Nucleus accumbens (tissue), 56 donors: ENCODE results near the gene SLC35F3.

ENCODE experiments used
- DNase-seq, 56 donors: peaks; one replicate each; lab custom pipeline; 2025; lab: John Stamatoyannopoulos, UW

The SLC35F3 gene

DNA sequence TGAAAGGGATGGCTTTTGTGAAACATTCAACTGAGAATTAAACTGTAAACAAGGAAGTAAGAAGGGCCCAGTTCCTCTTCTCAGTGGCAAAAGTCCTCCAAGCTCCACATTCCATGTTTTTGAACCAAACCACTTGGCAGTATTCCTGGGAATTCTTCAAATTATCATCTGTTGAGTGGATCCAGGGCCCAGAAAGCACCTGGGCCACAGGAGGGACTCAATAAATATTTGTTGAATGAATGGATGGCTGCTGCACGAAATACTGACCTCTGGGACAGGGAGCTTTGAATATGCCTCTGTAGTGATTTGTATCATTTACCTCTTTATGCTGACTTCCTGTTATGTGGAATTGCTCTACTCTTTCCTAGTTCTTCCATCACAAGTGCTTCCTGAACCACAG lies 4.7 kb downstream of the SLC35F3 start:
- no peak for DNase-seq

DNA sequence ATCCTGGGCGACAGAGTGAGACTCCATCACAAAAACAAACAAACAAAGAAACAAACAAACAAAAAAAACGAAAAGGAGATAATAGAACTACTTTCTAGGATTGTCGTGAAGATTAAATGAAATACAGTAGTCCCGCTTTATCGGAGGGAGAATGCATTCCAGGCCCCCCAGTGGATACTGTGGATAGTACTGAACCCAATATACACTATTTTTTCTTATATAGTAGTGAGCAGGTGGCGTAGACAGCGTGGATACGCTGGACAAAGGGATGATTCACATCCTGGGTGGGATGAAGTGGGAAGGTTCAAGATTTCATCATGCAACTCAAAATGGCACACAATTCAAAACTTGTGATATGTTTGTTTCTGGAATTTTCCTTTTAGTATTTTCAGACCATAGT lies 8.0 kb downstream of the SLC35F3 start:
- DNase-seq = no peak

DNA sequence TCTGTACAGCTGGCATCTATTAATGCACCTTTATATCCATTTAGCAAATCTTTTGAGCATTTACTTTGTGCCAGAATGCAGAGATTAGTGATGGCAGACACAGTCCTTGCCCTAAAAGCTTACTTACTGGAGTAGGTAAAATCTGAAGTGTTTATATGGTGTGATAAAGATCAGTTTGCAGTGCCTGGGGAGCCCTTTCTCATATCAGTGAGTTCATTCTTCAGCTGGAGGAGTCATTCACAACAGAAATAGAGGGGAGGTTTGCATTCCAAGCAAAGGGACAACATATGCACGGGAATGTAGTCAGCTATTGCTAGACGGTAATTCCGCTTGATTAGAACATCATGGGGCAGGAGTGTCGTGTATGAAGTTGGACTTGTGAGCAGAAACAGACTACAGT lies 8.4 kb downstream of the SLC35F3 start:
- no peak for DNase-seq

DNA sequence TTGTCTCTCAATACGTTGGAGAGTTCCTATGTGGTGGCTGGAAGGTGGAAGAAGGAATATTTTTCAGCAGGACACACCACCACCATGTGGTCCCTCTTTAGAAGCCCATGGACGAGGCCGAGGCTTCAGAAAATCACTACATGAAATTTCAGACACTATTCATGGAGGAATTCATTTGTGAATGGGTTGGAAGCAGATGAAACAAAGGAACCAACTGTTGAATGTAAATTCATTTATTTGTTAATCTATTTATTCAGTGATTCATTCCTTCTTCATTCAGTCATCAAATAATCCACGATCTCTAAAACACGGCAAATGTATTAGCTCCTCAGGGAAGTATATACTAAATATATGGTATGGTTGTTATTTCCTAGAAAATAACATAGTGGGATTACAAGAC lies 12.2 kb downstream of the SLC35F3 start:
- no peak for DNase-seq

DNA sequence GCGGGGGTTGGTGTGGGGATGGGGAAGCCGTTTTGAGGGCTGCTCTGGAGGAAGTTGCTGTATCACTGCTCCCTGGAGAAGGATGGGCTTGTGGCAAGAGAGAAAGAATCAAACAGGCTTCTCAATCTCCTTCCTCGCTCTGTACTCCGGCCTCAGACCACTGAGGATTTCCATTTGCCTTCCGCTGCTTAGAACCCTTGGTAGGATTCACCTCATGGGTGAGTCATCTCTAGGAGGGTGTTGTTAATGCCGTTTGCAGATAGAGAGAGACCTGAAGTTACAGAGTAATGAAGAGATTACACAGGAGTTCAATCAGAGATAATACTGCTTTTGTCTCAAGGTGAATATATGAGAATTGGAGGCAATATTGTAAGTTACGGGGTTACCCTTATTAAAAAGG lies 15.3 kb downstream of the SLC35F3 start:
- DNase-seq = no peak

DNA sequence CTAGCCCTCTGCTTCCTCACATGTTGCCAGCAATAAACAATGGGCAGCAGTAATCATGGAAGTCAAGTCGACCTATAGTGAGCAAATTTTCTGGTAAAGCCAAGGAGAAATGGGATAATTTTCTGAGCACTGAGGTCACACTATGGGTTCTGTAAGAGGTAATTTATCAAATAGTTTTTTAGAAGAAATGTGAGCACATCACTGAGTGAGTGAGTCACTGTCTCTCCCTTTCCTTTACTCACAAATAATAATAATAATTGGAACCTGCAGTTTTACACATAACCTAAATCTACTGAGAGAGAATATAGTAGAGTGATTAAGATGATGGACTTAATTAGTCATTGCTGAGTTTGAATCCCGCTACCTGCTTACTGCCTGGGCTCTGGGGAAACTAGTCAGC lies 23.6 kb downstream of the SLC35F3 start:
- DNase-seq = no peak

DNA sequence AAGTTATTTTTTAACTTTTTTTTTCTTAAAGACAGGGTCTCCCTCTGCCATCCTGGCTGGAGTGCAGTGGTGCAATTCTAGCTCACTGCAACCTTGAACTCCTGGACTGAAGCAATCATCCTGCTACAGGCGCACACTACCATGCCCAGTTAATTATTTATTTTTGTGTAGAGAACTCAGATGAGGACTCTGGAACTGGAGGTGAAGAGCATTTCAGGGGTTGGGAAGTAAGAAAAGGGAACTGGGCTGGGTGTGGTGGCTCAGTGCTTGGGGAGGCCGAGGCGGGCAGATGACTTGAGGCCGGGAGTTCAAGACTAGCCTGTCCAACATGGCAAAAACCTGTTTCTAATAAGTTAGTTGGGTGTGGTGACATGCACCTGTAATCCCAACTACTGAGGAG lies 28.9 kb downstream of the SLC35F3 start:
- no peak for DNase-seq

DNA sequence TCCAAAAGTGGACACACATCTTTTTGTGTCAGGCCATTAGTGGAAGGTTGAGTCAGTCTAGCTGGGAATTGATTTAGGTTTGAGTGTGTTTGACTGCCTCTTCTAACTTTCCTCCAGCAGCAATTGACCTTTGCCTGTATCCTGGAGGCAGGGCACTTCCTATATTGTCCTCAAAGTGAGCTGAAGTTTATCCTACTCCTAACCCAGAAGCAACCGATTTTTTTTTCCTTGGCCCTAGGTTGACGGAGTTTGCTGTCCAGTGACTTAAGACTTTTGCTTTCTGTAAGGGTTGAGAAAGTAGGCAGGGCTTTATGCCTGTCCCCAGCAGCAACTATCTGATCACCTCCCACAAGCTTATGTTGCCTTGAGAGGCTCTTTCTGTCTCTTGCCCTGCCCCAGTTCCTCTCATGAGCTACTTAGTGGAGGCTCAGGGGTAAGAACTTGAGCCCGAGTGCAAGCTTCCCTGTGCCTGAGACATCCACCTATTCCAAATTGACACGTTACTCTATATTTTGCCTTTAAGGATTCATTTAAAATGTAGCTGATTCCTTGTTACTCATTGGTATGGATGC lies 30.9 kb downstream of the SLC35F3 start:
- no peak for DNase-seq

DNA sequence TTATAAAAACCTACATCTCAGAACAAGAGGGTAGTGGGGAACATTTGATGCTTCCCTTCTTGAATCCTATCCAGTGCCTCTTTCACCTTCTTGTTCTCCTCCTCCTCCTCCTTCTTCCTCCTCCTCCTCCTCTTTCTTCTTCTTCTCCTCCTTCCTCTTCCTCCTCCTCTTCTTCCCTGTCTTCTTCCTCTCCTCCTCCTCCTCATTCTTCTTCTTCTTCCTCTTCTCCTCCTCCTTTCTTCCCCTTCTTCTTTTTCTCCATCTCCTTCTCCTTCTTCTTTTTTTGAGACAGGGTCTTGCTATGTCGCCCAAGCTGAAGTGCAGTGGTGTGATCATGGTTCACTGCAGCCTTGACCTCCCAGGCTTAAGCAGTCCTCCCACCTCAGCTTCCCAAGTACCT lies 31.9 kb downstream of the SLC35F3 start:
- no peak for DNase-seq

DNA sequence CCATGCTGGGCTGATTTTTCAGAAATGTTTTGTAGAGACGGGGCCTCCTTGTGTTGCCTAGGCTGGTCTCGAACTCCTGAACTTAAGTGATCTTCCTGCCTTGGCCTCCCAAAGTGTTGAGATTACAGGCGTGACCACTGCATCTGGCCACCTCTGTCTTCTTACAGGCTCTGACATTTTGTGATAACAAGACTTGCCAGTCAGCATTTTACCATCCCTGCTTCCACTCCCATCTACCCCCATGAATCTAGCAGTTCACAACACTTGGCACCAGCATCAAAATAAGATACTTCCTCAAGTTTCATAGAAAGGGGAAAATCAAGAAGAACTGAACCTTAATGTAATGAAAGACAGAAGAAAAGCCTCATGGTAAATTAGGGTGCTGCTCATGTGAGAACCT lies 32.4 kb downstream of the SLC35F3 start:
- no peak for DNase-seq

DNA sequence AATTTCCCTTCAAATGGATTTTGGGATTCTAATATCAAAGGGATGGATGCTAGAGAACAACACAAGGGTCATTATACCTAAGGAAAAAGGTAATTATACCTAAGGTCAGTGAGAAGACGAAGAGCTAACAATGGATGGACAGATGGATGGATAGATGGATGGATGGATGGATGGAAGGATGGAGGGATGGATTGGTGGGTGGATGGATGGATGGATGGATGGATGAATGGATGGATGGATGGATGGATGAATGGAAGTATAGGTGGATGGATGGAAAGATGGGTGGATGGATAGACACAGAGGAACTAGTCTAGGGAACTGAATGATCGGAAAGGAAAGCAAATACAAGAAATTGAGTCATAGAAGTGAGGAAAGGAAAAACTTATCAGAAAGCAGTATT lies 34.0 kb downstream of the SLC35F3 start:
- no peak for DNase-seq

DNA sequence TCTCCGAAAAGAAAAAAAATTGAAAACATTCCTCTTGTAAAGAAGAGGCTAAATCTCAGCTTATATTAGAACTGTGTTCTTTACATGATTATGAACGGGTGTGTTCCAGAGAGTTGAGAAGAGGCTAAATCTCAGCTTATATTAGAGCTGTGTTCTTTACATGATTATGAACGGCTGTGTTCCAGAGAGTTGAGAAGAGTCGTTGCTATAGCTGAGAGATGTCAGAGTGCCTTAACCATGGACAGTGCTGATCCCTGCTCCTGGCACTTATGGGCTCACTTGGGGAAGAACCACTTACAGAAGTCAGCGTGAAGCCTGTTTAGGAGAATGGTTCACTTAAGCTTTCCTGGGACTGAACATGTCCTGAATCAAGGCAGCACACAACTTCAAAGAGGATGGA lies 35.0 kb downstream of the SLC35F3 start:
- no peak for DNase-seq

DNA sequence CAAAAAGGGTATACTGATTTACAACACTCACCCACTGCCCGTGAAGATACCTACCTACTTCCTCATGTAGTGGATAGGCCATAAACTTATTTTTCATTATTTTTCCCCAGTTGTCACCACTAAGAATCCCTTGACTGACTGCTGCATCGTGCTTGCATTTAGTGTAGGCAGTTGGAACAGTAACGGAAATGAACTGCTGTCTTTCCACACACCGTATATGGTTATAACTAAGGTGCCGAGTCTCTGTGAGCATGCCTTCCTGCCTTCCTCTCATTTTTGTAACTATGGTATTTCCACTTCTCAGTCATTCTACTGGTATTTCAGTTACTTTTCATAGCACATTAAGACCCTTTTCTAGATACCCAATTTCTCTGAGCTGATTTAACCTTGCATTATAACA lies 36.4 kb downstream of the SLC35F3 start:
- DNase-seq = peak in 1 of 56 donors; percentile 11

DNA sequence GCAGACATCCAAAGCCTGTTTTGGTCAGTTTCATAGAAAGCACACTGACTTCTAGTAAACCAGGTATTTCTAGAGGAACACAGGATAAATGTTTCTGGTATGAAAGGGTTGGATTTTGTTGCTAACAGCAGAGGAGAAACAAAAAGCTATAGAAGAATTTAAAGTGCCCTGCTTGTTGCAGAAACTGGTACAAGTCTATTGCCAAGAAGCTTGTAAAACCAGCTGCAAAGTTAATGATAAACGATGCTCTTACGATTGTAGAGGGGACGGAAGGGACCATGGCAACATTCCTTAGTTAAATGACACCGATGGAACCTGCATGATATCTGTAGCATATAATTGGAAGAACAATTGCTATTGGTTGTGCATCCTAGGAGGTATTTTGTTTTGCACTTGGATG lies 40.1 kb downstream of the SLC35F3 start:
- no peak for DNase-seq

DNA sequence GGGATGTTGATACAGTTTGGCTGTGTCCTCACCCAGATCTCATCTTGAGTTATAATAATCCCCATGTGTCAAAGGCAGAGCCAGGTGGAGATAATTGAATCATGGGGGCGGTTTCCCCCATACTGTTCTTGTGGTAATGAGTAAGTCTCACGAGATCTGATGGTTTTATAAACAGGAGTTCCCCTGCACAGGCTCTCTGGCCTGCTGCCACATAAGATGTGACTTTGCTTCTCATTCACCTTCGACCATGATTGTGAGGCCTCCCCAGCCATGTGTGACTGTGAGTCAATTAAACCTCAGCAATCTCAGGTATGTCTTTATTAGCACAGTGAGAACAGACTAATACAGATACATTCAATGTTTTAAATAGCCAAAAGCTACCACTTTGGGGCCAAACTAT lies 41.1 kb downstream of the SLC35F3 start:
- DNase-seq = peak in 1 of 56 donors; percentile 11

DNA sequence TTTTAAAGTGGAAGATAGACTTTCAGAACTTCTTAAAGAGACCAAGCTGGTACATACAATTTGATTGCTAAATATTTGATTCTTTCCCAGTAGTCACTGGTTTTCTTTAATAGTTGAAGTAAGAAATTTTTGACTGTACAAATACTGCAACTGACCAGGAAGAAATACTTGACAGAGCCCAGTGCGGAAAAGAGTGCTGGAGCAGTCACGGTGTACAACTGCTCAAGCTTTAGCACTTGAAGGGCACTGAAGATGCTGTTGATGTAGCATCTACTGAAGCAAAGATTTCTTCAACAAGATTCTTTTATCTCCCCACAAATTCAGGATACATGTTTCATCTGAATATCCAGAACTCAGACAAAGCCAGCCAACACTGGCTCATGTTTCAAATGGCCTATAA lies 41.5 kb downstream of the SLC35F3 start:
- no peak for DNase-seq

DNA sequence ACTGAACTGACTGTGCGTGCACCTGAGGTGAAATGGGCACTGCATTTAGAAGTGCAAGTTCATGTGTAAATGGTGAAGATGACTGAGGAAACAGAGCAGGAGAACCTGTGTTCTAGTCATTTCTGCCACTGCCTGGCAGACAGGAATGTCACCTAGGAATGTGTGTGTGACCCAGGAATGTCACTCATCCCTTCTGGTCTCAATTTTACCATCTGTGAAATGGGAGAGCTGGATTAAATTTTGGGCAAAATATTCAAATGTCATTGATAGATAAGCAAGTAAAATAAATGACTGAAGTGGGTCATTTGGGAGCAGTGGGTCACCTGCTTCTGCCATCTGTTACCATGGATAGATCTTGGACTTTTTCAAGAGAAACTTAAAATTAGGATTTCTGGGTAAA lies 42.2 kb downstream of the SLC35F3 start:
- DNase-seq = no peak

DNA sequence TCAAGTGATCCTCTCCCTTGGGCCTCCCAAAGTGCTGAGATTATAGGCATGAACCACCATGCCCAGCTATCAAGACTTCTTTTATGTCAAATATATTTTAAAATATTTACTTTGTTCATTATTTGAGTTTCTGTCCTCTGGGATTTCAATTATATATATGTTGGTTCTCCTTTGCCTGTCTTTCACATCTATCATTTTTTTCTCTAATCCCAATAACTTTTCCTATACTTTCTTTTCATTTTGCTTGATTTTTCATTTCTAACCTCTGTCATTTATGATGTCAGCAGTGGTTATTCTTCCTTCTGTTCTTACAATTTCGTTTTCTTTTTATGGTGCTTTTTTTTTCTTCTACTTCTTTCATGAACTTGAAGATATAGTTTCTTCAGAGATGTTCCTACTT lies 47.3 kb downstream of the SLC35F3 start:
- no peak for DNase-seq

DNA sequence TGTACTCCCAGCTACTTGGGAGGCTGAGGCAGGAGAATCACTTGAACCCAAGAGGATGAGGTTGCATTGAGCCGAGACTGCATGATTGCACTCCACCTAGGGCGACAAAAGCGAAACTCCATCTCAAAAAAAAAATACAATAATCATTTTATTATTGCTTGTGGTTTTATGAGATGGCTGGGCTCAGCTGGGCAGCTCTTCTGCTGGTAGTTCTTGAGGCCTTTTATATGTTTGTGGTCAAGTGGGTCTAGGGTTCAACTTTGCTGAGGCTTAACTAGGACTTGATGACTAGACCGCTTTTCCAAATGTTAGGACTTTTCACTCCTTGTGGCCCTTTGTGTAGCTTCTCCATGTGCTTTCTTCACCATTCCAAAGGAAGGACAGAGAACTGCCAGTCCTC lies 53.2 kb downstream of the SLC35F3 start:
- no peak for DNase-seq

DNA sequence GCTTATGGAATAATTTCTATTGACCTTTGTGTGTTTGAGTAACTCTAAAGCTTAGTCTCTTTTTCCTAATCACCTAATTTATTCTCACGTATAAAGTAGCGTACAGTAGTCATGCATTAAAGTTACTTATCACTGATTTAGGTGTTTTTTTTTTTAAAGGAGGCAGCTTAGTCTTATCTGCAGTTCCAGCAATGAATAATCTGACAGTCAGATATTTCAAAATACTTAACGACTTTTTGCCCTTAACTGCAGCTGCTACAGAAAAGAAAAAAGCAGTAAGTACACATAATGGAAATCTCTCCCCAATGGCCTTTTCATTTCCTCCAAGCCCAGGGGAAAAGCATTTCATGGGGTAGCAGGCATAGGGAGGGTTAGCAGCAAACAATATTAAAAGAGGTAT lies 54.6 kb downstream of the SLC35F3 start:
- no peak for DNase-seq

DNA sequence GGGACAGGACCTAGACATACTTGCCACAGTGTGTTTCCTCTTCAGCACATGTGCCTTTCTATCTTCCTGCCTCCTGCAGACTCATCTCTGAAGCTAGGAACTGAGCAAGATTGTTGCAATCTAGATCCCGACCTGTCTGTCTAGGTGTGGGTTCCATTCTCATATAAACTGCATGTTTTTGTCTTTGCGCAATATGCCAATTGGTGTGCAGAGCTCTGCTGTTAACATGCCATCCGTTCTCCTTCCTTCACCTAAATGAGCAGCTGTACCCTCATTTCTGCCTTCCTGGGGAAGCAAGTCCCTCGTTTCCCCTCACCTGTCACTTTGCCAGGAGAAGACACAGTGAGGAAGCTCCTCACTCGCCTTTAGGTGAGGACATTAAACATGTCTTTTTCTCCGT lies 55.5 kb downstream of the SLC35F3 start:
- no peak for DNase-seq

DNA sequence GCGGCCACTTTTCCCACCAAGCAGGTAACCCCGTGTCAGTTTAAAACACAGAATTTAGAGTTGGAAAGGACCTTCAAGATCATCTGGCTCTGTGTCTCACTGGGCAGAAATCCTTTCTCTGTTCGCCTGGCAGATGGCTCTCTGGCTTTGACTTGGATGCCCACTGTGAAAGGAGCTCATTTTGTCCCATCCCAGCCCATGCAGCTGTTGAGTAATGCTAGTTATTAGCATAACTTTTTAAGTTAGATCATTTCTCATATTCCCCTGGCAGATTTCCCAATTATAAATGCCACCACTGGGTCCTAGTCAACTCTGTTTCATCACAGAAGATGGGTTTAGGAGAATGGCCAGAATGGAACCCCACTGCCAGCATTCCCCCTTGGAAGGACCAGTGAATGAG lies 55.9 kb downstream of the SLC35F3 start:
- DNase-seq = no peak

DNA sequence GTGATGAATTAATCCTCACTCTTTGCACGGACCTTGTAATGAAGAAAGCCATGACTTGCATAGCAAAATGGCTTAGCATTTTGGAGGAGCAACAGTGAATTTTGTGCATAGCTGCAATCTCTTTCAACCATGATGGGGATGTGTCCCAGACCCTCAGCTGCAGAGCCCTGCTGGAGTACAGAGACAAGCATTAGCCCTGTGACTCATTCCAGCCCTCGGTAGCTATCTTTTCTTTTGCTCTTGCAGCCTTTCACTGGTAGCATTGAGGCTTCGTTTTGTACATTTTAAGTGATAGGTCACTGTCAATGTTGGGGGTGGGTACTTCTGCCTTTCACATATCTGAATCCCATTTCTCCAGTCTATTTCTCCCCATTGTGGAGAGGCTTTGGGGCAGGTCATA lies 58.4 kb downstream of the SLC35F3 start:
- DNase-seq = no peak

DNA sequence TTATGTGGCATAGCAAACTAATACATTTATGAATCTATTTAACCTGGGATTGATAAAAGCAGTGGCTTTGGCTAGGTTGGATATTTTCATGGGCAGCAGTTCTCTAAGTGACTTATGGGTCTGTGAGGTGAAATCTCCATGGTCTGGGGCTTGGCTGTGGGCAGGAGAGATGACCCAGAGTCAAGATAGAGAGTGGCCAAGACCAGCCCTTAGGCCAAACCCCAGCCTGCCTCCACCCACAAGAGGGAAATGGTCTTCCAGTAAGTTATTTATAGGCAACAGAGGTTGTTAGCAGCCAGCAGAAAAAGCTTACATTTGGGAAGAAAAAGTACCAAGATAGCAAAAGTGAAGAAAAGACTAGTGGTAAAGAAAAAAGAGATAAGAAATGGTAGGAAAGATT lies 61.4 kb downstream of the SLC35F3 start:
- DNase-seq = no peak
